ENCODE results near the gene DPP10. TPM values are rescaled to one million over a fixed set of nuclear protein-coding genes. Genes with fewer than 3 reads are reported as not detected.
A peak's percentile ranks its signal among the peaks of the same experiment; 100 is the strongest.

The DPP10 gene
- total and polyA plus RNA-seq, 9 donors, result 0.26 to 2.1 (median 0.83) TPM

GRCh38 chr2:115219296-115219695 lies 776.9 kb downstream of the DPP10 start:
- Histone ChIP-seq H3K36me3 (ENCODE audit: control insufficient read depth, insufficient read depth, low read length) (no peaks in the 10 kb centered on the region), H3K27ac (ENCODE audit: low read length) (no peak overlapping the region), H3K9me3 (replicated peaks; ENCODE audit: control insufficient read depth, low read depth, low read length) (no peaks in the 10 kb centered on the region), H3K4me1 (ENCODE audit: control insufficient read depth, insufficient read depth, low read length) (no peaks in the 10 kb centered on the region), H3K27me3 (ENCODE audit: control insufficient read depth, insufficient read depth, low read length) (no peaks in the 10 kb centered on the region), H3K4me3 (ENCODE audit: low read length) (no peak overlapping the region)
- WGBS (ENCODE audit: insufficient coverage), result no CpG with 5 or more reads among the region's 2 CpGs
- no peak for DNase-seq

DNA sequence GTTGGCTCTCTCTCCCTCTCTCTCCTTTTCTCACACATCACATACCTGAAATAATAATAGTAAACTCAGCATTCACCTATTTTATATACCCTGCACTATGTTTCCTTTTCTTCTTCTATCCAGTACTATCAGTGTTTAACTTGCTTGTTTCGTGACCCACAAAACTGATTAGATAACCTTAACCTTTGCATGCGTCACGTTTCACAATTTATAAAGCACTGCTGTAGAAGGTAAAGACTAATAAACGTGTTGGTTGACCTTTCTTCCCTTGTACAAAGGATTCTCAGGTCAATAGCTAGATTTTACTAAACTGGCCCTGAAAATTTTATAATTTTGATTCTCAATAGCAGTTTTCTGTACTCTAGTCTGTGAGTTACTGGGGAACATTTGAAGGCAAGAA lies 791.7 kb downstream of the DPP10 start:
- no peaks in the 10 kb centered on the region for H3K36me3 ChIP-seq (ENCODE audit: control insufficient read depth, insufficient read depth, low read length)
- H3K4me1 ChIP-seq (ENCODE audit: control insufficient read depth, insufficient read depth, low read length), result no peaks in the 10 kb centered on the region
- no peak overlapping the region for H3K27ac ChIP-seq (ENCODE audit: low read length)
- no peak for DNase-seq
- H3K27me3 ChIP-seq (ENCODE audit: control insufficient read depth, insufficient read depth, low read length), result no peaks in the 10 kb centered on the region
- no peak overlapping the region for H3K4me3 ChIP-seq (ENCODE audit: low read length)
- H3K9me3 ChIP-seq (replicated peaks; ENCODE audit: control insufficient read depth, low read depth, low read length), result no peaks in the 10 kb centered on the region
- no CpG with 5 or more reads among the region's 4 CpGs for WGBS (ENCODE audit: insufficient coverage)

DNA sequence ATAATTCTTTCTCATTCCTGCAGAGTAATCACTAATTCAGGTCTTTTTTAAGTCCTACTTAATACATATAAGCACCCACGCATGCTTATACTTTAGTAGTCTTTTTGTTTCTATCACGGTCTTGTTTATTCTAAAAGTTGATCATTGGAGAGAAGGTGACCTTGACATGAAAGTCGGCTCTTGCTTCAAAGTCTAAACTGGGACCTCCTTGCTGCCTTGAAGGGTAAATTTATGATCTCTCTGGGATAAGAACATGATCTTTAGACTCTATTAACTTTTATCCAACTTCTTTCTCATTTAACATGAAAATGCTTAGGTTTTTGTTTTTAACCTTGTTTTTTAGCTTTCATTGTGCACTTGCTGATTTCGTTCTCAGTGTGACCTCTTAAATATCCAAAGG lies 792.3 kb downstream of the DPP10 start:
- no peaks in the 10 kb centered on the region for H3K36me3 ChIP-seq (ENCODE audit: control insufficient read depth, insufficient read depth, low read length)
- H3K9me3 ChIP-seq (replicated peaks; ENCODE audit: control insufficient read depth, low read depth, low read length), result no peaks in the 10 kb centered on the region
- no peaks in the 10 kb centered on the region for H3K4me1 ChIP-seq (ENCODE audit: control insufficient read depth, insufficient read depth, low read length)
- no peak overlapping the region for H3K4me3 ChIP-seq (ENCODE audit: low read length)
- DNase-seq, result no peak
- no peak overlapping the region for H3K27ac ChIP-seq (ENCODE audit: low read length)
- no peaks in the 10 kb centered on the region for H3K27me3 ChIP-seq (ENCODE audit: control insufficient read depth, insufficient read depth, low read length)
- no CpG with 5 or more reads among the region's 4 CpGs for WGBS (ENCODE audit: insufficient coverage)

- peak; percentile 80 for DNase-seq
- no CpG with 5 or more reads among the region's 1 CpG for WGBS (ENCODE audit: insufficient coverage)
Measured at GRCh38 chr2:115248066-115248465, 805.6 kb downstream of the DPP10 start.

DNA sequence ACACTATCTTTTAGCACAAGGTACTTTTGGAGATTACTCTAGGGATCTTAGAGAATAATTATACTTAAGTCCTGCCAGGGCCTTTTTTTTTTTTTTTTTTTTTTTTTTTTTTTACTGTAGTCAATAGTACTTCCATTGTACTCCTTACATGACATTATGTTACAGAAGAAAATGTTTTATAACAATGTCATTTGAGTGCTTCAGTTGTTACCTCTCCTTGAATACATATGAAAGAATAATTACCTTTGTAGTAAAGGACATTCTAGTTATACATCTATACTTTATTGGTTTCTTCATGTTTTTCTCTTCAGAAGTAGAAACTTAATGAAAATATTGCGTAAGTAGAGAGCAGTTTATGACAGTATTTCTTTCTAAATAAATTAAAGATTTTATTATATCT lies 834.9 kb downstream of the DPP10 start:
- no peaks in the 10 kb centered on the region for H3K27me3 ChIP-seq (ENCODE audit: control insufficient read depth, insufficient read depth, low read length)
- WGBS (ENCODE audit: insufficient coverage), result no CpG with 5 or more reads among the region's 1 CpG
- no peak overlapping the region for H3K27ac ChIP-seq (ENCODE audit: low read length)
- no peak for DNase-seq
- H3K4me1 ChIP-seq (ENCODE audit: control insufficient read depth, insufficient read depth, low read length), result no peaks in the 10 kb centered on the region
- H3K4me3 ChIP-seq (ENCODE audit: low read length), result no peak overlapping the region
- no peaks in the 10 kb centered on the region for H3K9me3 ChIP-seq (replicated peaks; ENCODE audit: control insufficient read depth, low read depth, low read length)
- no peaks in the 10 kb centered on the region for H3K36me3 ChIP-seq (ENCODE audit: control insufficient read depth, insufficient read depth, low read length)

More at GRCh38 chr2:115248066-115248465, 805.6 kb downstream of the DPP10 start:
- Histone ChIP-seq H3K36me3 (ENCODE audit: control insufficient read depth, insufficient read depth, low read length) (no peaks in the 10 kb centered on the region), H3K4me3 (ENCODE audit: low read length) (no peak overlapping the region), H3K9me3 (replicated peaks; ENCODE audit: control insufficient read depth, low read depth, low read length) (no peaks in the 10 kb centered on the region), H3K27me3 (ENCODE audit: control insufficient read depth, insufficient read depth, low read length) (no peaks in the 10 kb centered on the region), H3K27ac (ENCODE audit: low read length) (no peak overlapping the region), H3K4me1 (ENCODE audit: control insufficient read depth, insufficient read depth, low read length) (no peaks in the 10 kb centered on the region)

- Histone ChIP-seq H3K27ac (ENCODE audit: low read length) (no peak overlapping the region), H3K9me3 (replicated peaks; ENCODE audit: control insufficient read depth, low read depth, low read length) (no peaks in the 10 kb centered on the region), H3K27me3 (ENCODE audit: control insufficient read depth, insufficient read depth, low read length) (no peaks in the 10 kb centered on the region), H3K36me3 (ENCODE audit: control insufficient read depth, insufficient read depth, low read length) (no peaks in the 10 kb centered on the region), H3K4me3 (ENCODE audit: low read length) (no peak overlapping the region), H3K4me1 (ENCODE audit: control insufficient read depth, insufficient read depth, low read length) (no peaks in the 10 kb centered on the region)
- no peak for DNase-seq
- WGBS (ENCODE audit: insufficient coverage), result 50% methylated on average over 1 of the region's 3 CpGs
Measured at GRCh38 chr2:115285416-115285815, 843.0 kb downstream of the DPP10 start.

GRCh38 chr2:115290478-115290877 lies 848.0 kb downstream of the DPP10 start:
- DNase-seq, result no peak
- Histone ChIP-seq H3K36me3 (ENCODE audit: control insufficient read depth, insufficient read depth, low read length) (no peaks in the 10 kb centered on the region), H3K4me3 (ENCODE audit: low read length) (no peak overlapping the region), H3K27ac (ENCODE audit: low read length) (no peak overlapping the region), H3K27me3 (ENCODE audit: control insufficient read depth, insufficient read depth, low read length) (no peaks in the 10 kb centered on the region), H3K4me1 (ENCODE audit: control insufficient read depth, insufficient read depth, low read length) (no peaks in the 10 kb centered on the region), H3K9me3 (replicated peaks; ENCODE audit: control insufficient read depth, low read depth, low read length) (no peaks in the 10 kb centered on the region)
- WGBS (ENCODE audit: insufficient coverage), result no CpG with 5 or more reads among the region's 1 CpG

DNA sequence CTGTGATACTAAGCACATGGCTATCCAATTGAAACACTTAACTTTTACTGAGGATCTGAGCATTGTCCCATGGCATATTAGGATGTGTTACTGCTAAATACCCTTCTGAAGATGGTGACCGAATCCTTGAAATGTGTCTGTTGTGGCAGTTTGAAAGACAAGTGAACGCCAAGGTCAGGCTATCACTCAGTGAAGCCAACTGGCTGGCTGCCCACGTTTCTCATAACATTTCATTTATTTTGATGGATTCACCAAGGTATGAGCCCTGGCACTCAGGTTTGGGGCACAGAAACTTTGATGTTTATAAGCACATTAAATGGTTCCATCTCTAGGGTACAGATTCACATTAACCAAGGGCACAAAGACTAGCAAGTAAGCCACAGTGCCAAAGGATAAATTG lies 850.3 kb downstream of the DPP10 start:
- Histone ChIP-seq H3K9me3 (replicated peaks; ENCODE audit: control insufficient read depth, low read depth, low read length) (no peaks in the 10 kb centered on the region), H3K4me1 (ENCODE audit: control insufficient read depth, insufficient read depth, low read length) (no peaks in the 10 kb centered on the region), H3K4me3 (ENCODE audit: low read length) (no peak overlapping the region), H3K36me3 (ENCODE audit: control insufficient read depth, insufficient read depth, low read length) (no peaks in the 10 kb centered on the region), H3K27me3 (ENCODE audit: control insufficient read depth, insufficient read depth, low read length) (no peaks in the 10 kb centered on the region), H3K27ac (ENCODE audit: low read length) (no peak overlapping the region)
- no peak for DNase-seq
- 90% methylated on average over 2 of the region's 3 CpGs for WGBS (ENCODE audit: insufficient coverage)

DNA sequence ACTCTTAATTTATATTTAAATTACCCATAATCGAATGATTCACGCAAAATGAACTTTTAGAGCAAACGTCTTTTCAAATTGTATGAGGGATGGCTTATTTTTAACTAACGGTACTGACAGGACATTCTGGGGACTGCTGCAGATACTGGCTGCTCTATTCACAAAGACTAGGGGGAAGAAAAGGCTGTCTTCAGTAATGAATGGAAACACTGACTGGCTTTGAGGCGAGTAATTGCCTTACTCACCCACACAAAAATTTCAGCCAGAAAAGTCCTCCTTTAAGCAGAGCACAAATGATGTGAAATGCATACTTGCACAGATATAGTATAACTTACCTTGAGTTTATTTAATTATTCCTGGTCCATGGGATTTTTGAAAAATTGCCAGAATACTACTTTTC lies 852.6 kb downstream of the DPP10 start:
- Histone ChIP-seq H3K27me3 (ENCODE audit: control insufficient read depth, insufficient read depth, low read length) (no peaks in the 10 kb centered on the region), H3K9me3 (replicated peaks; ENCODE audit: control insufficient read depth, low read depth, low read length) (no peaks in the 10 kb centered on the region), H3K27ac (ENCODE audit: low read length) (no peak overlapping the region), H3K4me1 (ENCODE audit: control insufficient read depth, insufficient read depth, low read length) (no peaks in the 10 kb centered on the region), H3K4me3 (ENCODE audit: low read length) (no peak overlapping the region), H3K36me3 (ENCODE audit: control insufficient read depth, insufficient read depth, low read length) (no peaks in the 10 kb centered on the region)
- WGBS (ENCODE audit: insufficient coverage), result no CpG with 5 or more reads among the region's 5 CpGs
- peak; percentile 42 for DNase-seq

DNA sequence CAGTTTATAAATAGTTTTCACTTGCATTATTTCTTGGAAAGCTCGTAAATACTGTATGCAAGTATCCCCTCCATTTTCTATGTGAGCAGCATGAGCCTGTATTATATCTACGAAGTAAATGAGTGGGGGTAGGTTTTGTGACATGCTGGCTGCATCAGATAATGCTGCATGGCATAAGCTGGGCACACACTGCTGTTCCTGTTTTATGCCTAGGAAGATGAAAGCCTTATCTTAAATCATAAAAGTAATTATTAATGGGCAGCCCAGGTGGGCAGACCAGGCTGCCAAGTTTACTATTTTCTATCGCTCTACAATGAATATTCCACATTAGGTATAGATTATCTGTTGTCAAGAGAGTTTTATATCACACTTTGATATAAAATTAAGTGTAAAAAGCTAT lies 854.6 kb downstream of the DPP10 start:
- H3K27me3 ChIP-seq (ENCODE audit: control insufficient read depth, insufficient read depth, low read length), result no peaks in the 10 kb centered on the region
- H3K4me3 ChIP-seq (ENCODE audit: low read length), result no peak overlapping the region
- H3K36me3 ChIP-seq (ENCODE audit: control insufficient read depth, insufficient read depth, low read length), result no peaks in the 10 kb centered on the region
- H3K27ac ChIP-seq (ENCODE audit: low read length), result no peak overlapping the region
- H3K4me1 ChIP-seq (ENCODE audit: control insufficient read depth, insufficient read depth, low read length), result no peaks in the 10 kb centered on the region
- no CpG with 5 or more reads among the region's 3 CpGs for WGBS (ENCODE audit: insufficient coverage)
- H3K9me3 ChIP-seq (replicated peaks; ENCODE audit: control insufficient read depth, low read depth, low read length), result no peaks in the 10 kb centered on the region
- DNase-seq, result no peak

DNA sequence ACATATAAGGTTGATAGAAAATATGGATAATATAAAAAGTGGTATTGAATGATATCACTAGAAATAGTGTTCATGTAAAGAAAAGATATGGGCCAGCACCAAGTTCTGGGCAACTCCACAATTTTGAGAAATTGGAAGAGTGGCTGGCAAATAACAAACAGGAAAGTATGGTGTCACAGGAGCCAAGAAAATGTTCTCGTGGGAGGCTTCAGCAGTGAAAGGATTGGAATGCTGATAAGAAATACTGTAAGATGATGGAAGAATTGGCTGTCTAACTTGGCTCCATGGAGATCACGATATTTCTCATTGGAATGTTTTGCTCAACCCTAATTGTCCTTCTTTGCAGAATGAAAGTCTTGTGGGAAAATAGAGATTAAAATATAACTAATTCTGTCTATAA lies 856.8 kb downstream of the DPP10 start:
- 80% methylated on average over 1 of the region's 2 CpGs for WGBS (ENCODE audit: insufficient coverage)
- Histone ChIP-seq H3K27ac (ENCODE audit: low read length) (no peak overlapping the region), H3K4me1 (ENCODE audit: control insufficient read depth, insufficient read depth, low read length) (no peaks in the 10 kb centered on the region), H3K27me3 (ENCODE audit: control insufficient read depth, insufficient read depth, low read length) (no peaks in the 10 kb centered on the region), H3K9me3 (replicated peaks; ENCODE audit: control insufficient read depth, low read depth, low read length) (no peaks in the 10 kb centered on the region), H3K4me3 (ENCODE audit: low read length) (no peak overlapping the region), H3K36me3 (ENCODE audit: control insufficient read depth, insufficient read depth, low read length) (no peaks in the 10 kb centered on the region)
- DNase-seq, result peak; percentile 8

Data from muscle of leg (tissue), 11 donors.